HG02970 (cell line): ENCODE measurements around the gene NR2F1.

Experiments used
- ATAC-seq: cut with Tn5 transposase; IDR thresholded peaks from one replicate; pipeline ENCODE4 v1.9.1; 2021; ENCODE audit warnings: mild to moderate bottlenecking, moderate library complexity, moderate number of reproducible peaks; ENCODE audit not compliant: unreplicated experiment, low FRiP score

The NR2F1 gene

GRCh38 chr5:93622240-93622885 lies 39.3 kb downstream of the NR2F1 start:
- no peak for ATAC-seq

- no peak for ATAC-seq
Observed at GRCh38 chr5:93623153-93623552, 40.1 kb downstream of the NR2F1 start.

- no peak for ATAC-seq
Observed at GRCh38 chr5:93626801-93627200, 43.8 kb downstream of the NR2F1 start.

- ATAC-seq, result no peak
Observed at GRCh38 chr5:93632327-93632726, 49.3 kb downstream of the NR2F1 start.

GRCh38 chr5:93635991-93636390 lies 53.0 kb downstream of the NR2F1 start:
- no peak for ATAC-seq

- no peak for ATAC-seq
Observed at GRCh38 chr5:93636837-93637236, 53.8 kb downstream of the NR2F1 start.

GRCh38 chr5:93637697-93638096 lies 54.7 kb downstream of the NR2F1 start:
- no peak for ATAC-seq

DNA sequence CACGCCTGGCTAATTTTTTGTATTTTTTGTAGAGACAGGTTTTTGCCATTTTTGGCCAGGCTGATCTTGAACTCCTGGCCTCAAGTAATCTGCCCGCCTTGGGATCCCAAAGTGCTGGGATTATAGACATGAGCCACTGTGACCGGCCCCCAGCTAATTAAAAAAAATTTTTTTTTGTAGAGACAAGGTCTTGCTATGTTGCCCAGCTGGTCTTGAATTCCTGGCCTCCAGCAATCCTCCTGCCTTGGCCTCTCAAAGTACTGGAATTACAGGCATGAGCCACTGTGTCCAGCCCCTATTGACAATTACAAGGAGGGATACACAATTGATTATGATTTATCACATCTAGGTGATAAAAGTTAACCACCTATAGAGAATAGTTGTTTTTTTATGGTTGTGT lies 59.5 kb downstream of the NR2F1 start:
- ATAC-seq, result no peak
